SU-DHL-6 (cell line): ENCODE data around the gene GEMIN4.

ENCODE experiments used
- EZH2phosphoT487 ChIP-seq: fragments of 200-600 bp; sonication (generic), shearing (Covaris generic); conservative IDR thresholded peaks from 2 replicates; pipeline ENCODE4 v1.6.1; 2018; ENCODE audit warnings: mild to moderate bottlenecking, antibody characterized with exemption, low read length, moderate library complexity, mixed read lengths
- TF ChIP-seq, protein P1 (sequence below): fragments of 200-600 bp; sonication (generic); IDR thresholded peaks from one replicate; pipeline ENCODE4 v1.5.1; 2017; ENCODE audit warnings: antibody characterized with exemption, mild to moderate bottlenecking, low read length, moderate library complexity; ENCODE audit not compliant: insufficient read depth, poor library complexity, severe bottlenecking

DNA sequence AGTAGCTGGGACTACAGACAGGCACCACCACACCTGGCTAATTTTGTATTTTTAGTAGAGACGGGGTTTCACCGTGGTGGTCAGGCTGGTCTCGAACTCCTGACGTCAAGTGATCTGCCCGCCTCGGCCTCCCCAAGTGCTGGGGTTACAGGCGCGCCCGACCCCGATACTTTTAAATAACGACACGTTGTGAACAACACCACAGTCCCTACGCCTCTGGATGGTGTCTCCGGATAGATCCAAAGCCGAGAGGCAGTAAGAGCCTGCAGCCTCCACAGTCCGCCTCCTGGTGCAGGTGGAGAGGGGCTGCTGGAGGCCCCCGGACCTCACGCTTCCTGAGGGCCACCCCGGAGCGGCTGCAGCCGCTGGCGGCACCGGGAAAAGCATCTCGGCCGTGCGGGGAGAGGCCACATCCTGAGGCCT lies 20.4 kb downstream of the GEMIN4 start:
- TF ChIP-seq EZH2phosphoT487, result no peak
- TF ChIP-seq, protein P1, sequence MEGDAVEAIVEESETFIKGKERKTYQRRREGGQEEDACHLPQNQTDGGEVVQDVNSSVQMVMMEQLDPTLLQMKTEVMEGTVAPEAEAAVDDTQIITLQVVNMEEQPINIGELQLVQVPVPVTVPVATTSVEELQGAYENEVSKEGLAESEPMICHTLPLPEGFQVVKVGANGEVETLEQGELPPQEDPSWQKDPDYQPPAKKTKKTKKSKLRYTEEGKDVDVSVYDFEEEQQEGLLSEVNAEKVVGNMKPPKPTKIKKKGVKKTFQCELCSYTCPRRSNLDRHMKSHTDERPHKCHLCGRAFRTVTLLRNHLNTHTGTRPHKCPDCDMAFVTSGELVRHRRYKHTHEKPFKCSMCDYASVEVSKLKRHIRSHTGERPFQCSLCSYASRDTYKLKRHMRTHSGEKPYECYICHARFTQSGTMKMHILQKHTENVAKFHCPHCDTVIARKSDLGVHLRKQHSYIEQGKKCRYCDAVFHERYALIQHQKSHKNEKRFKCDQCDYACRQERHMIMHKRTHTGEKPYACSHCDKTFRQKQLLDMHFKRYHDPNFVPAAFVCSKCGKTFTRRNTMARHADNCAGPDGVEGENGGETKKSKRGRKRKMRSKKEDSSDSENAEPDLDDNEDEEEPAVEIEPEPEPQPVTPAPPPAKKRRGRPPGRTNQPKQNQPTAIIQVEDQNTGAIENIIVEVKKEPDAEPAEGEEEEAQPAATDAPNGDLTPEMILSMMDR, result no peak
